K562 (cell line): Measurements from ENCODE around the gene ACTL8.

ENCODE experiments used
- CTCF ChIP-seq, 3 experiments: IDR thresholded peaks in 2 of 3; conservative IDR thresholded peaks in 1 of 3; 2 replicates each; pipeline ENCODE4 v1.5.1; 2011 to 2012; ENCODE audit warnings: low read length in 3 of 3, mild to moderate bottlenecking in 3 of 3, control low read depth in 2 of 3, improper control_type of control experiment in 1 of 3, inconsistent platforms in 1 of 3, low read depth in 1 of 3, mixed read lengths in 1 of 3, moderate library complexity in 1 of 3; ENCODE audit not compliant: insufficient read depth in 2 of 3
- FOXK2 ChIP-seq, 2 experiments: fragments of 450-650 bp; IDR thresholded peaks in 1 of 2; conservative IDR thresholded peaks in 1 of 2; 2 replicates each; pipeline ENCODE4 v1.6.1; 2016; ENCODE audit warnings: low read depth in 2 of 2, mild to moderate bottlenecking in 1 of 2
- FOXP1 ChIP-seq: sonication (generic); formaldehyde crosslinking; IDR thresholded peaks from 2 replicates; pipeline ENCODE4 v1.8.0; 2022; ENCODE audit warnings: mild to moderate bottlenecking, missing genetic modification reagents
- HMBOX1 ChIP-seq: sonication (generic); IDR thresholded peaks from 2 replicates; pipeline ENCODE4 v1.6.1; 2016
- JUN ChIP-seq, 2 experiments: sonication (generic) in 1 of 2; formaldehyde crosslinking in 1 of 2; IDR thresholded peaks; 2 replicates each; pipeline versions ENCODE4 v1.6.1 to v1.8.0; 2012 to 2022; ENCODE audit warnings: borderline replicate concordance in 2 of 2, mild to moderate bottlenecking in 2 of 2, improper control_type of control experiment in 1 of 2, low read depth in 1 of 2, low read length in 1 of 2, missing genetic modification reagents in 1 of 2
- NCOA1 ChIP-seq: fragments of 450-650 bp; IDR thresholded peaks from 2 replicates; pipeline ENCODE4 v1.6.1; 2016; ENCODE audit warnings: low read depth
- NFE2 ChIP-seq: IDR thresholded peaks from 2 replicates; pipeline ENCODE4 v1.6.1; 2014; ENCODE audit warnings: antibody characterized with exemption, low read depth
- NFRKB ChIP-seq: fragments of 450-650 bp; IDR thresholded peaks from 2 replicates; pipeline ENCODE4 v1.6.1; 2016; ENCODE audit warnings: low read depth
- POU5F1 ChIP-seq: fragments of 150-350 bp; IDR thresholded peaks from 2 replicates; pipeline ENCODE4 v1.6.1; 2014; ENCODE audit warnings: borderline replicate concordance, low read length, low read depth, mild to moderate bottlenecking; ENCODE audit not compliant: partially characterized antibody
- RFX5 ChIP-seq: IDR thresholded peaks from 2 replicates; pipeline ENCODE4 v1.6.1; 2011; ENCODE audit warnings: low read depth, mild to moderate bottlenecking, improper control_type of control experiment, low read length
- SIN3A ChIP-seq, 2 experiments: fragments of 150-350 bp in 1 of 2; IDR thresholded peaks; 2 replicates each; pipeline ENCODE4 v1.6.1; 2011 to 2016; ENCODE audit warnings: borderline replicate concordance in 2 of 2, low read depth in 2 of 2, low read length in 2 of 2, mild to moderate bottlenecking in 2 of 2, moderate library complexity in 2 of 2; ENCODE audit not compliant: control insufficient read depth in 1 of 2
- ZHX1 ChIP-seq: fragments of 150-350 bp; conservative IDR thresholded peaks from 2 replicates; pipeline ENCODE4 v1.6.1; 2014; ENCODE audit warnings: low read length

- TF ChIP-seq NFE2 = no peak
- no peak for TF ChIP-seq NFRKB
- TF ChIP-seq NCOA1 = no peak
- TF ChIP-seq CTCF (IDR thresholded peaks at IDR 0.05 in 2 of 3, conservative IDR thresholded peaks at IDR 0.05 in 1 of 3; ENCODE audit: insufficient read depth in 2 of 3, low read depth in 1 of 3, low read length in 3 of 3) = no peak
- no peak for TF ChIP-seq ZHX1
- TF ChIP-seq FOXK2 (conservative IDR thresholded peaks at IDR 0.05 in 1 of 2, IDR thresholded peaks at IDR 0.05 in 1 of 2; ENCODE audit: low read depth in 2 of 2) = no peak
- no peak for TF ChIP-seq POU5F1
- no peak for TF ChIP-seq RFX5
- no peak for TF ChIP-seq JUN (IDR thresholded peaks at IDR 0.05; ENCODE audit: borderline replicate concordance, low read depth, low read length)
- TF ChIP-seq JUN (CRISPR knock-in tag; IDR thresholded peaks at IDR 0.05; ENCODE audit: borderline replicate concordance) = no peak
- no peak for TF ChIP-seq FOXP1 (CRISPR knock-in tag)
- no peak for TF ChIP-seq SIN3A (IDR thresholded peaks at IDR 0.05; ENCODE audit: borderline replicate concordance in 2 of 2, control insufficient read depth in 1 of 2, low read depth in 2 of 2, low read length in 2 of 2)
- TF ChIP-seq HMBOX1 = no peak
These were observed 90.5 kb downstream of the ACTL8 start for GRCh38 chr1:17845583-17845982.
